Kidney epithelial cell (primary cell): ENCODE data around the gene RIC3. TPM values are rescaled to one million over a fixed set of nuclear protein-coding genes. Genes with fewer than 3 reads are reported as not detected.
A peak's percentile ranks its signal among the peaks of the same experiment; 100 is the strongest.

Experiments used
- DNase-seq: peaks from one replicate; pipeline ENCODE4 v3.0.0-alpha.2; 2010; ENCODE audit warnings: low read depth
- H3K27me3 ChIP-seq: 2 replicates; pipeline ENCODE4 v1.6.0; 2011; ENCODE audit warnings: low read length; ENCODE audit not compliant: control insufficient read depth, insufficient read depth
- H3K36me3 ChIP-seq: 2 replicates; pipeline ENCODE4 v1.5.1; 2011; ENCODE audit warnings: low read length; ENCODE audit not compliant: control insufficient read depth, insufficient read depth
- H3K4me3 ChIP-seq: 2 replicates; pipeline ENCODE4 v1.5.1; 2011; ENCODE audit warnings: low read depth, mild to moderate bottlenecking, control low read depth, low read length
- total RNA-seq: library from RNA; depleted of rRNA; stranded (reverse); fragments of >200 nt; gene quantifications from 2 replicates; pipeline ENCODE4 v1.2.3, GENCODE V29; 2015
- TF ChIP-seq, protein P1 (sequence below): IDR thresholded peaks from 2 replicates; pipeline ENCODE4 v1.5.1; 2011; ENCODE audit warnings: mild to moderate bottlenecking, moderate library complexity, low read length, control low read depth, inconsistent platforms; ENCODE audit not compliant: insufficient read depth, poor library complexity, severe bottlenecking

RIC3 gene
- total RNA-seq, 1 donor from 2014 or later: 19.5 TPM

GRCh38 chr11:8068605-8069221 lies 100.1 kb downstream of the RIC3 start:
- H3K27me3 ChIP-seq: peaks cover 7% of the 10 kb centered on the region
- H3K36me3 ChIP-seq: no peaks in the 10 kb centered on the region
- no peak overlapping the region for H3K4me3 ChIP-seq
- DNase-seq: peak; percentile 38
- TF ChIP-seq, protein P1, sequence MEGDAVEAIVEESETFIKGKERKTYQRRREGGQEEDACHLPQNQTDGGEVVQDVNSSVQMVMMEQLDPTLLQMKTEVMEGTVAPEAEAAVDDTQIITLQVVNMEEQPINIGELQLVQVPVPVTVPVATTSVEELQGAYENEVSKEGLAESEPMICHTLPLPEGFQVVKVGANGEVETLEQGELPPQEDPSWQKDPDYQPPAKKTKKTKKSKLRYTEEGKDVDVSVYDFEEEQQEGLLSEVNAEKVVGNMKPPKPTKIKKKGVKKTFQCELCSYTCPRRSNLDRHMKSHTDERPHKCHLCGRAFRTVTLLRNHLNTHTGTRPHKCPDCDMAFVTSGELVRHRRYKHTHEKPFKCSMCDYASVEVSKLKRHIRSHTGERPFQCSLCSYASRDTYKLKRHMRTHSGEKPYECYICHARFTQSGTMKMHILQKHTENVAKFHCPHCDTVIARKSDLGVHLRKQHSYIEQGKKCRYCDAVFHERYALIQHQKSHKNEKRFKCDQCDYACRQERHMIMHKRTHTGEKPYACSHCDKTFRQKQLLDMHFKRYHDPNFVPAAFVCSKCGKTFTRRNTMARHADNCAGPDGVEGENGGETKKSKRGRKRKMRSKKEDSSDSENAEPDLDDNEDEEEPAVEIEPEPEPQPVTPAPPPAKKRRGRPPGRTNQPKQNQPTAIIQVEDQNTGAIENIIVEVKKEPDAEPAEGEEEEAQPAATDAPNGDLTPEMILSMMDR: no peak

GRCh38 chr11:8067929-8068575 lies 100.8 kb downstream of the RIC3 start:
- TF ChIP-seq, protein P1: no peak
- DNase-seq: no peak
- H3K4me3 ChIP-seq: no peak overlapping the region
- no peaks in the 10 kb centered on the region for H3K36me3 ChIP-seq
- H3K27me3 ChIP-seq: peaks cover 7% of the 10 kb centered on the region

DNA sequence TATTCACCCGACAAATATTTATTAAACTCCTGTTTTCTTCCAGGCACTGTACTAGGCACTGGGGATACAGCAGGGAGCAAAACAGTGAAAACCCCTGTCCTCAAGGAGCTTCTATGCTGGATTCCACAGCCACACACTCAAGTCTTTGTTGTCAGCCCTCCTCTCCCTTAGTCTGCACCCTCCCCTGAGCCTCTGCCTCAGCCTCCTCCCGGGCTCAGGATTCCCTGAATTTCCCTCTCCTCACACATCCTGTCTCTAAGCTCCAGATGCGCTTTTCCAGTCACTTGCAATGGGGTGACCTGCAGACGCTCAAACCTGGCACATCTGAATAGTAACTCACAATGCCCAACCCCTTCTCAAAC lies 101.3 kb downstream of the RIC3 start:
- no peak for DNase-seq
- H3K27me3 ChIP-seq: peaks cover 7% of the 10 kb centered on the region
- H3K4me3 ChIP-seq: no peak overlapping the region
- TF ChIP-seq, protein P1: no peak
- H3K36me3 ChIP-seq: no peaks in the 10 kb centered on the region

DNA sequence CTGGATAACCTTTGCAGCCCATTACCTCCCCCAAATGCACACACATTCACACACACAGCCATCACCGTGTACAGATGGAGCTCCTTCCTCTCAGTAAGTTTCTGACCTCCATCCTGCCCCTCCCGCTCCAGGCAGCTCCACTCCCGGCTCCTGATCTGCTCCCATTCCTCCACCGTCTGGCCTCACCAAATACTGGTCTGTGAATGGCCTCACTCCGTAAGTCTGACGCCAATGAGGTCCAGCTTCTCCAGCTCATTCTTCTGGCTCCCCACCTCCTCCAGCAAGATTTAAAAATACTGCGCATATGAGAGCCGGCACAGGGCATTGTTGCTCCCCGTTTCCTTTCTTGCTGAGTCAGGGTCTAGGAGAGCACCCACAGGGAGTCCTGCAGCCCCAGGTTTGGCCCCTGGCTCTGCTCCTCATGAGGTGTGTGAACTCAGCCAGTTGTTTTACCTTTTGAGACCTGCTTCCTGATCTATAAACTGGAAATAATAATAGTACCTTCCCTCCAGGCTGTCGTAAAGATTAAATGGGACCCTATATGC lies 101.8 kb downstream of the RIC3 start:
- H3K4me3 ChIP-seq: no peak overlapping the region
- H3K36me3 ChIP-seq: no peaks in the 10 kb centered on the region
- peaks cover under 1% of the 10 kb centered on the region for H3K27me3 ChIP-seq
- no peak for DNase-seq
- TF ChIP-seq, protein P1: no peak

- no peaks in the 10 kb centered on the region for H3K27me3 ChIP-seq
- no peak overlapping the region for H3K4me3 ChIP-seq
- H3K36me3 ChIP-seq: no peaks in the 10 kb centered on the region
- TF ChIP-seq, protein P1: no peak
- no peak for DNase-seq
These were observed 102.6 kb downstream of the RIC3 start for GRCh38 chr11:8066036-8066910.
